GM18951 (cell line): ENCODE measurements around the gene KRT72.

Experiments used
- POLR2A ChIP-seq: IDR thresholded peaks from 4 replicates; pipeline ENCODE4 v1.6.1; 2011; ENCODE audit warnings: mild to moderate bottlenecking; ENCODE audit not compliant: insufficient read length, insufficient read depth; ENCODE audit errors: extremely low read depth
- in situ Hi-C: fragments of 300-500 bp; cut with MboI; formaldehyde crosslinking; loops from one replicate; pipeline ENCODE4 v1.12.0; 2022; ENCODE audit warnings: low sequenced_read_pairs, mixed read lengths, inconsistent platforms; ENCODE audit not compliant: unreplicated experiment

The KRT72 gene

DNA sequence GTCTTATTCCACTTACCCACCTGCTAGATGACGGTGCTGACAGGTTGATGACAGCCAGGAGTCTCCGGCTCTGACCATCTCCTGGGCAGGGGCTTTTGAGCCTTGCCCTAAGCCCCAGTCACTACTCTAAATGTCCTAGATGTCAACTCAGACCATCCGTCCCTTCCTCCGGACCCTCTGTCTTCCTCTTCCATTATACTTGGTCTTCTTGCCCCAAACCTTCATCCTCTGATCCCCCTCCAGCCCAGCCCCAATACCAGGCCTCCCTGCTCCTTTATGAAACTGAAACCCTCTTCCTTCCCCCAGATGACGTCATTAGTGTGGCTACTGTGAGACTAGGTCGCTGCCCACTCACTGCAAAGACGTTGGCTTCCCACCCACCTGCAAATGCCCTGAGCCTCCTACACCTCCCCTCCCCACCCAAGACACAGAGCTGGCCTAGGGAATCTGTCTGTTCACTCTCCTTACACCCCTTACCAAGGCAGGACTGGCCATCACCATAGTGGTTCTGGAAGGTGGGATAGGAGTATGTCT, 58.4 kb downstream of the KRT72 start:
- no peak for TF ChIP-seq POLR2A
- in situ Hi-C loops: no loop called here

DNA sequence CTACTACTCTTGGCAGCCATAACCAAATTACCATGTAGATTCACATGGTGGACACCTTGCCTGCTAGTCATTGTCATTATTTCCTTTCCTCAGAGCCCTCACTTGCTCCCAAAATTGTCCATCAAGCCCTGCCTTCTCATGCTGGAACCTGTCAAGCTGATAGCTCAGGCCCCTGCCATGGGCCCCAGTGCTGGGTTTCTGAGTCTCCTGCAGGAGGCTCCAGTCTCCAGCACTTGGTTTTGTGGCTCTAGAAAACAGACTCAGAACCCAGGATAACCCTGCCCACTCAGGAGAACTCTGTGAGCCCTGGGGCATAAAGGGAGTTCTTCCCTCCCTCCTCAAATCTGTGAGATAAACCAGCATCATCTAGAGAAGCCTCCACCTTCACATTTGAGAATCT, 59.1 kb downstream of the KRT72 start:
- no peak for TF ChIP-seq POLR2A
- in situ Hi-C loops: no loop called here

DNA sequence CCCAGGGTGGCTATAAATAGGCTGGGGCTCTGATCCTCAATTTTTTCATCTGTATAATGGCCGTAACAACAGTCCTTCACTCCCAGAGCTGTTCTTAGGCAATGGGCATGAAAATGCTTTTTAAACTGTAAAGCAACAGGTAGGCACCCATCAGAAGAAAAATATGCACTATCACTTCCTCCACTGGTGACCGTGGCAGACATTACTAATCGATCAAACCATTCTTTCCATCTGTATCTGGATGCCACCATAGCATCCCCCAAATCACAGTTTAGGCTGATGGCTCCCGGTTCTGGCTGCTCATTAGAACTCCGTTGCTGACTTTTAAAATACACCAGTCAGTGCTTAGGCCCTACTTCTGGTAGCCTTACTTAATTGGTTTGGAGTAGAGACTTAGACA, 59.6 kb downstream of the KRT72 start:
- in situ Hi-C loops: no loop called here
- no peak for TF ChIP-seq POLR2A

DNA sequence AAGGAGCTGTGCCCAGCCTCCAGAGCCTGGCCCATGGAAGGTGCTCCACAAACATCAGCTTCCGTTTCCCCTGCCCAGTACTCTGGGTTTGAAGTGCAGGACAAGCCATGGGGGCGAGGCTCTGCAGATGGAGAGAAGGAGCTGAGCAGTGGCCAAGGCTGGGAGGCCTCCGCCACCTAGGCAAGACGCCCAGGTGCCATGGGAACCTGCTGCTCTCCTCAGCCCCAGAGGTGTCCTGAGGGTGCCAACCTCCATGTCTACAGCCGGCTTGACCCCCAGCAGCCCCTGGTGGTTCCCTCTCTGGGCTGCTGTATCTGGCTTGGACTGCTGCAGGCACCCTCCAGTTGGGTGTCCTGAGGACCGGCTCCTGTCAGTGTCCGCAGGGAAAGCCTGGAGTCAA, 60.7 kb downstream of the KRT72 start:
- in situ Hi-C loops: no loop called here
- no peak for TF ChIP-seq POLR2A

DNA sequence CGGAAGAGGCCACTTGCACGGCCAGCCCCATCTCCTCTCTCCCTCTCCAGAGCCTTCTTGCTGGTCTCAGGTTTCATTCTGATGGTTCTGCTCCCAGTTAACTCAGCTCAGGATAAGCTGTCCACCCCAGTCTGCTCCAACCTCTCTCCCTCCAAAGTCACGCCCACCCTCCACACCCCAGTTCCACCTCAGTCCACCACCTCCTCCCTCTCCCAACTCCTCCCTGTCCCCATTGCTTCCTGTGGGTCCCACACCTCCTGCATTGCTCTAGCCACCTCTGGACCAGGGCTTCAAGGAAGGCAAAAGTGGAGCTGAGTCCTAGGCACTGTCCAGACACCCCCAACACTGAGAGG, 61.5 kb downstream of the KRT72 start:
- TF ChIP-seq POLR2A: no peak
- in situ Hi-C loops: no loop called here

DNA sequence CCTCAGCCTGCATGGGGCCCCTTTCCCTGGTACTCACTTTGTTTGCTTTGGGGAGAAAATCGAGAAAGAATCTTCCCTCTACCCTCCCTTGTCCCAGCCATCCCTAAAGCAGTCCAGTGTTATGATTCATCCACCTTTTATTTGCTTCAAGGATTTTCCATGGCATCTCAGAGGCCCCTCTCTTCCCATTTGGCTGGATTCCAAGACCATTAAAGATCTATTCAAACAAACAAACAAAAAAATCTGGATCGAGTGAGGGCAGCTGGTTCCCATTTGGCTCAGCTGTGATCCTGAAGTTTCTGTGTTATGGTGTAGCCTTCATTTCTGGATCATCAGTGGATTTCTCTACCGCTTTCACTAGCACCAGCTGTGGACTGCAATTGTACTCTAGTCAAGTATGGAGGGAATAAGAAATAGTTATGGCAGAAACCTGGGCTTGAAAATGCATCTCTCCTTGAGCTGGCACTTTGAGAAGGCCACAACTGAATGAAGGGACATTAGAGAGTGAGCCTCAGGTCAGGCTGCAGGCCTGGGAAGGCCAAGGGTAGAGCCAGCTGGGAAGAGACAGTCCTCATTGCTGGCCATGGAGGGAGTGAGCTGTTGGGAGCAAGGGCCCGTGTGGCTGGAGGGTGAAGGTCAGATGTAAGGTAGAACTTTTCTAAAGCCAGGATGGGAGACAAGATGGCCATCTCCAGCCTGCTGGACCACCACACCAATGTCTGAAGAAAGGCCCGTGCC, 62.0 kb downstream of the KRT72 start:
- in situ Hi-C loops: no loop called here

DNA sequence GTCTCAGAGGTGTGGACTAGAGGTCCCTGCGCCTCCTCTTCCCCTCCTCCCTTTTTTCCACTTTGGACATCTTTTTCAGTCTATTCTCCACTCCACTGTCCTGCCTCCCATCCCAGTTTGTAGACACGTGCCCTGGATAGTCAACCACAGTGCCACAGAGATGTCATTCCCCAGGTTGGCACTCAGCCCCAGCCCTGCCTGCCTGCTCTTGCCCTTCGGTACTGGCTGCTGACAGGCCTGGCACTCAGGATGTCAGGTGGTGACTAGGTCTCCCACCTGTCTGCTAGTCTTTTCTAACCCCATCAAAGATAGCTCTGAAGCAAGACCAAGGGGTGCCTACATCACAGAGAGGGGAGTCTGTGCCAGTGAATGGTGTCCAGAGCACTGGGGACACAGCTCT, 64.2 kb downstream of the KRT72 start:
- in situ Hi-C loops: no loop called here

More for the DNA sequence above, 62.0 kb downstream of the KRT72 start:
- TF ChIP-seq POLR2A: no peak

More for the DNA sequence above, 64.2 kb downstream of the KRT72 start:
- TF ChIP-seq POLR2A: no peak
